ENCODE measurements around the gene MAVS.

Gene MAVS

GRCh38 chr20:3846740-3847428, at the start of gene MAVS:
TSS of gene MAVS (plus strand) at chr20:3846834. CDS start at chr20:3854625, 7,791 bp downstream.
- DNase-seq (ENCODE audit: low read depth) = peak; percentile 67

- no peak for DNase-seq (ENCODE audit: low read depth)
Observed at GRCh38 chr20:3797226-3797545, 49.4 kb upstream of the MAVS start.

DNA sequence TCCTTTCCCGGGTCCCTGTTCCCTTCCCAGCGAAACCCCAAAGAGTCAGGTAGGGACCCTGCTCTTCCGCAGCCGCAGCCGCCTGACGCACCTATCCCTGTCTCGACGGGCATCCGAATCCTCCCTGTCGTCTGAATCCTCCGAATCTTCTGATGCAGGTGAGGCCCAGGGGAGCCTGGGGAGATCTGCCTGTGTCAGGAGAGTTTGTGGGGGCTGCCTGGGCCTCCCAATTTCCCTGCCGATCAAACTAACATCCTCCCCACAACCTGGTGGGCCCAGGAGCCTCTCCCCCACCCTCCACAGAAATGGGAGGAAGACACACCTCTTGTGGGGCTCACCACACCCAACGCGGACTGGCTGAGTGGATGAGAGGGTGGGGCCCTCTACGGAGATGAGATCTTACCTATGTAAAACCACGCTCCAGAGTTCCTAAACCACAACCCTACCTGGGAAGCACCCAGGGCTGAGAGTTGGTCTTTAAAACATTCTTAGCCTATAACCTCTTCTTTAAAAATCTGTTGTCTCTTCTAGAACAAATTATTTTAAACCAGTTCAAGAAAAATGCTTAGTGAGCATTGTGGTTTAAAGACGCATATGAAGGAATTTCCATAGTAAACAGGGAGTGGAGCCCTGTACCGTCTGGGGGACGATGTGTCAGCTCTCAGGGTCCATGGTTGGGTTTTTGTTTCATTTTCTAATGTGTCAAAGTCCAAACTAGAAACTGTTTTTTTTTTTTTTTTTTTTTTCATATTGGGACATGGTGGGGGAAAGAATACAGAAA, 48.9 kb upstream of the MAVS start:
- no peak for DNase-seq (ENCODE audit: low read depth)

DNA sequence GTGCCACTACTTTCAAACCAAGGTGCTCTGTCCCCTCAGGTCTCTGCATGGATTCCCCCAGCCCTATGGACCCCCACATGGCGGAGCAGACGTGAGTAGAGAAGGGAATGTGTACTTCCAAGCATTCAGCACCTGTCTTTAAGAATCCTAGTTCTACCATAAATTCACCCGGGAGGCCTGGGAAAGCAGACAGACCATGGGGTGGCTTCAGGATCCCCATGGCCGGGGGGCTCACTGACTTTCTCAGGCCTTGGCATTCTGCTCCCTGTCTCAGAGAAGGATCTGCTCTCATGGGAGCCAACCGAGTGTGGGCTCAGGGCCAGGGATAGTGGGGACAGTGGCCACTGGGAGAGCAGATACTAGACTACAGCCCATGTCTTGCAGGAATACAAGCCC, 48.3 kb upstream of the MAVS start:
- DNase-seq (ENCODE audit: low read depth) = no peak

- no peak for DNase-seq (ENCODE audit: low read depth)
Observed at GRCh38 chr20:3798908-3799248, 47.8 kb upstream of the MAVS start.

- DNase-seq (ENCODE audit: low read depth) = no peak
Observed at GRCh38 chr20:3800256-3800877, 46.3 kb upstream of the MAVS start.

DNA sequence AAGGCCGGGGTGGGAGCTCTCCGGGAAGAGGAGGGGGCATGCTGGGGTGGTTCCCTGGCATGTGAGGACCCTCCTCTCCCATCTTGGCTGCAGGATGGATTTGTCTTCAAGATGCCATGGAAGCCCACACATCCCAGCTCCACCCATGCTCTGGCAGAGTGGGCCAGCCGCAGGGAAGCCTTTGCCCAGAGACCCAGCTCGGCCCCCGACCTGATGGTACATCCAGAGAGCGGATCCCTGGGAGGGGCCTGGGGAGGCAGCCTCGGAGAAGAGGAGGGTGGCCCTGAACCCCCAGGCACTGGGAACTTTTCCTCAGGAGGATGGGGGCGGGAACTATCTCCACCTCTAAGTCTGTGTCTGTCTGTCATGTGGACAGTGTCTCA, 45.8 kb upstream of the MAVS start:
- no peak for DNase-seq (ENCODE audit: low read depth)

- DNase-seq (ENCODE audit: low read depth) = no peak
Observed at GRCh38 chr20:3801299-3801698, 45.3 kb upstream of the MAVS start.

- no peak for DNase-seq (ENCODE audit: low read depth)
Observed at GRCh38 chr20:3801846-3802245, 44.8 kb upstream of the MAVS start.

- no peak for DNase-seq (ENCODE audit: low read depth)
Observed at GRCh38 chr20:3802524-3803239, 44.0 kb upstream of the MAVS start.

GRCh38 chr20:3803289-3803688, 43.3 kb upstream of the MAVS start:
- no peak for DNase-seq (ENCODE audit: low read depth)

DNA sequence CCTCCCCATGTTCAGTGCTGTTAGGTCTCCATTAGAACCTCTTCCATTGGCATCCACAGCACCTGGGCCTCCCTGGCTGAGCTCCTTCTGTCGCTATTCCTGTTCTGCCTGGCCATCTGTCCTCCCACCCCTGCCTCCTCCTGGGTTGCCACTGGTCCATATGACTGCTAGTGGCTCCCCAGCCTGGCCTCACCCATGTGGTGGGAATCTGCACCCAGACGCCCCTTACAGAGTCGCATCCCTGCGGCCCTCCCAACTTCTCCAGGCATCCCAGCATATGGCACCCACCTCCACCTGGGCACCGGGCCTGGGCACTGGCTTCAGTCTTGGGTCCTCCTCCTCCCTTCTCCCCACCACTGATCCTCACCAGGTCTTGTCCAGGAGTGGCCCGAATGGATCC, 42.8 kb upstream of the MAVS start:
- DNase-seq (ENCODE audit: low read depth) = no peak

- DNase-seq (ENCODE audit: low read depth) = no peak
Observed at GRCh38 chr20:3804254-3804751, 42.3 kb upstream of the MAVS start.

- no peak for DNase-seq (ENCODE audit: low read depth)
Observed at GRCh38 chr20:3804781-3805180, 41.9 kb upstream of the MAVS start.

GRCh38 chr20:3808544-3808943, 38.1 kb upstream of the MAVS start:
- DNase-seq (ENCODE audit: low read depth) = no peak

DNA sequence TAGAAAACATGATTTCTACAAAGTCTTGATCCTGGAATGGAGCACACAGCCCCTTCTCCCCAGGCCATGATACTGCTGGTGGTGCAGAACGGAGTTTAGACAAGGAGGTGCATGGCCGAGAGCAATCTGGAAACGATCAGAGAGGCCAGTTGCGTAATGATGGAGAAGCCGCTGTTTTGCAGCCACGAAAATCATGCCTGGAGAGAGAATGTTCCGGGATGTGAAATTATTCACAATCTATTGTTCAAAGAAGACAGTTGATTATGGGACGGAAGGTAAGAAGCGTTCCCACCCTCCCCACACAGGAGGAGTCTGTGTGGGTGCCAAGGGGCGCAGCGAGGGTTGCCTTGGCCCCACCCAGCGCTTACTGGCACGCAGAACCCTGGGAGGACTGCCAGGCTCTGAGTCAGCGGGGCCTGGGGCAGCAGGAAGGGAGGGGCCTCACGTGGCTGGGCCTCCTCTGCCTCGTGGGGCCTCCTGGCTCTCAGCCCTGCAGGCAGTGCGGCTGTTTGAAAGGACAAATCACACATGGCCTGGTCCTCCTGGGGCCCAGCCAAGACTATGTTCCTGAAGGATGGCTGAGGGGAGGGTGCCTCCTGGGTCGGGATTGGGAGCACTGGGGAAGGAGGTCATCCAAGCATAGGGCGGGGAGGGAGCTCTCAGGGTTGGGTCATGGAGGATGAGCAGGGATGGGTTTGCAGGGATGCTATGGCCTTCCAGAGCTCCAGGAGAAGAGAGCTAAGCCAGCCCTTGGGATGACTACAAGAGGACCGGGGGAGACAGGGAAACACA, 35.0 kb upstream of the MAVS start:
- peak; percentile 75 for DNase-seq (ENCODE audit: low read depth)

- no peak for DNase-seq (ENCODE audit: low read depth)
Observed at GRCh38 chr20:3812259-3812681, 34.4 kb upstream of the MAVS start.

- DNase-seq (ENCODE audit: low read depth) = no peak
Observed at GRCh38 chr20:3812975-3813847, 33.4 kb upstream of the MAVS start.

DNA sequence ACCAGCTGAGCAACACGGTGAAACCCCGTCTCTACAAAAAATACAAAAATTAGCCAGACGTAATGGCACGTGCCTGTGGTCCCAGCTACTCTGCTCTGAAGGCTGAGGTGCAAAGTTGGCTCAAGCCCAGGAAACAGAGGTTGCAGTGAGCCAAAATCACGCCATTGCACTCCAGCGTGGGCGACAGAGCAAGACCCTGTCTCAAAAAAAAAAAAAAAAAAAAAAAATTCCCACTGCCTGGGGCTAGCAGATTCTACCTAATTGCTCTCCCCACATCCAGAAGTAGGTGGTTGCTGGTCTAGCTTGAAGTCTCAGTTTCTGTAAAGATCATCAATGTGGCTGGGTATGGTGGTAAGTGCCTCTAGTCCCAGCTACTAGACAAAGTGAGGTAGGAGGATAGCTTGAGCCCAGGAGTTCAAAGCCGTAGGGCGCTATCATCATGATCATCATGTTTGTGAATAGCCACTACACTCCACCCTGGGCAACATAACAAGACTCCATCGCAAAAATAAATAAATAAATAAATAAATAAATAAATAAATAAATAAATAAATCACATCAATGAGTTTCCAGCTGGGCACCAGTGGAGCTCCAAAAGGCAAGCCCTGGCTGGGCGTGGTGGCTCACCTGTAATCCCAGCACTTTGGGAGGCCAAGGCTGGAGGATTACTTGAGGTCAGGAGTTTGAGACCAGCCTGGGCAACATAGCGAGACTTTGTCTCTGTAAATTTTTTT, 32.6 kb upstream of the MAVS start:
- no peak for DNase-seq (ENCODE audit: low read depth)

DNA sequence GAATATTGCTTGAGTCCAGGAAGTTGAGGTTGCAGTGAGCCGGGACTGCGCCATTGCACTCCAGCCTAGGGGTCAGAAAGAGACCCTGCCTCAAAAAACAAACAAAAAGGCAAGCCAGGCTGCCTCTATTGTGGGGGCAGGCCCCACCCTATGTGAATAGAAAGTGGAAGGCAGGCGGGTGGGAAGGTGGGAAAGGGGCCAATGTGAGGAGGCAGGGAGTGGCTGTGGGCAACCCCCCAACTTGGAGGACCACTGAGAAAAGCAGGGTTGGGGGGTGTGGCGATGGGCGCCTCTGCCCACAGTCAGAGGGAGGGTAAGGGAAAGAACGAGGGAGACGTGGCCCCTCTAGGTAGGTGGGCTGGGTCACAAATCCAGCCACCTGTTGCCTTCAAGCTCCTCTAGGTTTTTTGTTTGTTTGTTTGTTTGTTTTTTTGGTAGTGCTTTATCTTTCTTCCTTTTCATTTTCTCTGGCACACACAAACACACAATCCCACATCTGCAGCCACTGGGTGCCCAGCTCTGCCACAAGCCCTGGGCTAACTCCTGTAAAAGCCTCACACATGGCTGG, 31.6 kb upstream of the MAVS start:
- no peak for DNase-seq (ENCODE audit: low read depth)
